Measurements from ENCODE around the gene SYNJ2. TPM values are rescaled to one million over a fixed set of nuclear protein-coding genes. Genes with fewer than 3 reads are reported as not detected.

SYNJ2 gene
- total RNA-seq, 1 experiment from 2014 or later = 10.3 TPM

GRCh38 chr6:158013904-158014504 is 32.3 kb downstream of the SYNJ2 start:
- Mint-ChIP-seq H3K9me3 (ENCODE audit: unreplicated experiment) (no peaks in the 10 kb centered on the region), H3K27me3 (ENCODE audit: insufficient read depth, unreplicated experiment) (no peaks in the 10 kb centered on the region), H3K36me3 (ENCODE audit: insufficient read depth, unreplicated experiment) (peaks cover 7% of the 10 kb centered on the region), H3K4me3 (ENCODE audit: unreplicated experiment) (no peak overlapping the region), H3K4me1 (ENCODE audit: insufficient read depth, unreplicated experiment) (peaks cover 8% of the 10 kb centered on the region), H3K27ac (ENCODE audit: low read depth, unreplicated experiment) (no peak overlapping the region)
- BruUV-seq (replicated peaks) = no TSS peak
- CTCF ChIA-PET = interaction anchor here (1.1 to 1.6 kb wide), 2 partner anchors 10 to 12 kb away, joined by 3 to 6 read pairs; no protein-coding TSS in a partner anchor
- intact Hi-C loops (cut with micrococcal nuclease) = no loop called here
- no peak for DNase-seq (ENCODE audit: unreplicated experiment)
- no peak for TF ChIP-seq CTCF (IDR thresholded peaks at IDR 0.05; ENCODE audit: unreplicated experiment)
- POLR2A ChIA-PET = no interaction called here

GRCh38 chr6:158014505-158015187 is 33.0 kb downstream of the SYNJ2 start:
- peaks cover 2% of the 10 kb centered on the region for H3K4me1 Mint-ChIP-seq (ENCODE audit: insufficient read depth, unreplicated experiment)

GRCh38 chr6:158015188-158015506 is 33.5 kb downstream of the SYNJ2 start:
- Mint-ChIP-seq H3K4me3 (ENCODE audit: unreplicated experiment) (no peak overlapping the region), H3K27me3 (ENCODE audit: insufficient read depth, unreplicated experiment) (no peaks in the 10 kb centered on the region), H3K4me1 (ENCODE audit: insufficient read depth, unreplicated experiment) (no peaks in the 10 kb centered on the region), H3K36me3 (ENCODE audit: insufficient read depth, unreplicated experiment) (peaks cover 11% of the 10 kb centered on the region), H3K9me3 (ENCODE audit: unreplicated experiment) (no peaks in the 10 kb centered on the region), H3K27ac (ENCODE audit: low read depth, unreplicated experiment) (no peak overlapping the region)
- POLR2A ChIA-PET = interaction anchor here (0.6 kb wide), 1 partner anchor 60 kb away, joined by 3 read pairs; no protein-coding TSS in a partner anchor
- no TSS peak for BruUV-seq (replicated peaks)
- no peak for TF ChIP-seq CTCF (IDR thresholded peaks at IDR 0.05; ENCODE audit: unreplicated experiment)
- CTCF ChIA-PET = interaction anchor here (0.9 to 1.6 kb wide), 3 partner anchors 11 to 57 kb away, joined by 3 to 6 read pairs (median 3); no protein-coding TSS in a partner anchor
- intact Hi-C loops (cut with micrococcal nuclease) = no loop called here
- DNase-seq (ENCODE audit: unreplicated experiment) = no peak

More at GRCh38 chr6:158014505-158015187, 33.0 kb downstream of the SYNJ2 start:
- Mint-ChIP-seq H3K27ac (ENCODE audit: low read depth, unreplicated experiment) (no peak overlapping the region), H3K27me3 (ENCODE audit: insufficient read depth, unreplicated experiment) (no peaks in the 10 kb centered on the region), H3K36me3 (ENCODE audit: insufficient read depth, unreplicated experiment) (peaks cover 7% of the 10 kb centered on the region), H3K9me3 (ENCODE audit: unreplicated experiment) (no peaks in the 10 kb centered on the region), H3K4me3 (ENCODE audit: unreplicated experiment) (no peak overlapping the region)
- no peak for DNase-seq (ENCODE audit: unreplicated experiment)
- intact Hi-C loops (cut with micrococcal nuclease) = no loop called here
- BruUV-seq (replicated peaks) = no TSS peak
- ChIA-PET CTCF (interaction anchor here (0.9 to 1.6 kb wide), 3 partner anchors 11 to 58 kb away, joined by 3 to 6 read pairs (median 3); no protein-coding TSS in a partner anchor), POLR2A (interaction anchor here (0.6 kb wide), 2 partner anchors 10 to 60 kb away, joined by 3 read pairs; no protein-coding TSS in a partner anchor)
- TF ChIP-seq CTCF (IDR thresholded peaks at IDR 0.05; ENCODE audit: unreplicated experiment) = no peak

GRCh38 chr6:158016571-158017383 is 35.1 kb downstream of the SYNJ2 start:
- POLR2A ChIA-PET = interaction anchor here (0.6 kb wide), 1 partner anchor 17 kb away, joined by 3 read pairs; no protein-coding TSS in a partner anchor
- Mint-ChIP-seq H3K36me3 (ENCODE audit: insufficient read depth, unreplicated experiment) (peaks cover 17% of the 10 kb centered on the region), H3K27me3 (ENCODE audit: insufficient read depth, unreplicated experiment) (no peaks in the 10 kb centered on the region), H3K4me3 (ENCODE audit: unreplicated experiment) (no peak overlapping the region), H3K4me1 (ENCODE audit: insufficient read depth, unreplicated experiment) (no peaks in the 10 kb centered on the region), H3K27ac (ENCODE audit: low read depth, unreplicated experiment) (no peak overlapping the region), H3K9me3 (ENCODE audit: unreplicated experiment) (no peaks in the 10 kb centered on the region)
- CTCF ChIA-PET = interaction anchor here (0.6 to 1.0 kb wide), 2 partner anchors 55 to 1055 kb away, joined by 4 to 5 read pairs; no protein-coding TSS in a partner anchor
- BruUV-seq (replicated peaks) = no TSS peak
- no peak for TF ChIP-seq CTCF (IDR thresholded peaks at IDR 0.05; ENCODE audit: unreplicated experiment)
- DNase-seq (ENCODE audit: unreplicated experiment) = no peak
- intact Hi-C loops (cut with micrococcal nuclease) = no loop called here

Measured in MCF 10A (cell line).